ENCODE measurements around the gene TMEM163.
"Not testable (repeated sequence)": the region's sequence is repeated elsewhere in the genome, so short reads cannot be mapped to it uniquely, and the experiment has no call there.

The TMEM163 gene

DNA sequence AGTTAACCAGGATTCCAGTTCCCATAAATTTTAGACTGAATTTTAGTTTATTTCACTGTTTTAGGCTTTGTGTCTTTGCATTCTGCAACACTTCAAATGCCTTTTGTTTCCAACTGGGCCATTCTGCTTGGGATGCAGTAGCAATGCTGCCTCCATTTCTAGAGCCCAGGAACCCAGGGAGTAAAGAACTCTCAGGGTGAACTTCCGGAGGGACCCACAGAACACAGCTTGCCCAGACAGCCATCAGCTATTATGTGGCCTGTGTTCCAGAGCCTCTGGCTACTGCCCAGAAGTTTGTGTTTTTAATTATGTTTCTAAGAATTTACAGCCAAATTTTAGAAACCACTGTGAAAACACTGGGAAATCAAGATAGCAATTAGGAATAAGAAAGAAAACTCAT, 145.1 kb downstream of the TMEM163 start:
- DNase-seq: no peak

DNA sequence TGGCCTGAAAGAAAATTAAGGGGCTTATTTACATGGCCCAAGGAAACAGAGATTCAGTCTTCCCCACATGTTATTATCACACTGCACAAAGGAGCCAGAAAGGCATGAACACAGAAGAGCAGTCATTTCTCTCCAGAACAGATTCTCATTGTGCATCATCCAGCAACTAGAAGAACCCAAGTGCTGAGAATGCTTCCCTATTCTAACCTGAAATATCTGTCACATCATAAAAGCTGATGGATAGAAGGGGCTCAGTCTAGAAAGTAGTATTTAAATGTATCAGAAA, 145.8 kb downstream of the TMEM163 start:
- no peak for DNase-seq

DNA sequence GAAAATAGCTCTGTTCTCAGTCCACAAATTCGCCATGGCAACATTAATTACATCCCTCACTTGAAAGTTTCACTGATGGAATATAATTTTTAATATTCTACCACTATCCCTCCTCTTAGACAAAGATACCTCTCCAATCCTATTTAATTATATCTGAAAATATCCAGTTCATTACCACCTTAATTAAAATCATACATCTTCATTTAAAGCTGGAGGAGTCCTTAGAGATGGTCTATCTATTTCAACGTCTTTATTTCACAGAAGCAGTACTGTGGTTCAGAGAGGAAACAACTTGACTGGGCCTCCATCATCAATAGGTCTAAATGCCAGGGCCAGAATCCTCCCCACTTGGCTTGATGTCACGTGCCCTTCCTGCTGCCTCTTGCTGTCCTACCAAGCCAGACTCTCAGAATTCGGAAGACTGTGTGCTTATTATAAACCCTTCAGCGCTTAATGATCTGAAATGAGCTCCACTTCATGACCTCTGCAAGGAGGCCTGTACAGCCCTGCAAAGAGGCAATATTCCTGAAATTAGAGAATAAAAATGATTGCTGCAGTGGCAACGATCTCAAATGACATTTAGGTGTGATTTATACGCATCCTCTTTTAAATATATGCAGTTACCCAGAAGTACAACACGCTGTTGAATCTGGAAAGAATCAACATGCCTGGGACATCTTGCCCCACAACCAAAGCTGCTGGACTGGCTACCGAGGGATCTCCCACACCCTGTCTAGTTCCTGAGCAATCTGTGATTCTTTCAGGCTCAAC, 146.3 kb downstream of the TMEM163 start:
- DNase-seq: no peak

DNA sequence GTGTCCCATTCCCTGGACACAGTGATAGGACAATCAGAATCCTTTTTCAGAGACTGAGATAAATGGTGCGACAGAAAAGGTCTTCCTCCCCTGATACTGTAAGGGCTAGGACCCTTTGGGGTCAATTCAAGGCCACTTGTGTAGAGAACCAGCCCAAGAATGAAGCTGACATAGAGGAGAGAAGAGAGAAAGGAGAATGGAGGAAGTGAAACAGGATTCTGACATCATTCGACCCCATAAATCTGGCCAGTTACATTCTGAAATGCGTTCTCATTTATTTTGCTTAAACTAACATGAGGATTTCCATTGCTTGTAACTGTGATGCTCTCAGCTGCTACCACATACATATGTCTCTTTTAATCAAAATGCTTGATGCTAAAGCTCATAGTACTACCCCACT, 148.1 kb downstream of the TMEM163 start:
- no peak for DNase-seq

DNA sequence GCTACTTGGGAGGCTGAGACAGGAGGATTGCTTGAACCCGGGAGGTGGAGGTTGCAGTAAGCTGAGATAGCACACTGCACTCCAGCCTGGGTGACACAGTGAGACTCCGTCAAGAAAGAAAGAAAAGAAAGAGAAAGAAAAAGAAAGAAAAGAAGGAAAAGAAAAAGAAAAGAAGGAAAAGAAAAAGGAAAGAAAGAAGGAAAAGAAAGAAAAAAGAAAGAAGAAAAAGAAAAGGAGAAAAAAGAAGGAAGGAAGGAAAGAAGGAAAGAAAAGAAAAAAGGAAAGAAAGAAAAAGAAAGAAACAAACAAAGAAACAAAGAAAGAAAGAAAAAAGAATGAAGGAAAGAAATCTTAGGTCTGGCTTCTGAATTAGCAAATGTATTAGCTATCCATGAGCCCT, 150.4 kb downstream of the TMEM163 start:
- DNase-seq: no peak

DNA sequence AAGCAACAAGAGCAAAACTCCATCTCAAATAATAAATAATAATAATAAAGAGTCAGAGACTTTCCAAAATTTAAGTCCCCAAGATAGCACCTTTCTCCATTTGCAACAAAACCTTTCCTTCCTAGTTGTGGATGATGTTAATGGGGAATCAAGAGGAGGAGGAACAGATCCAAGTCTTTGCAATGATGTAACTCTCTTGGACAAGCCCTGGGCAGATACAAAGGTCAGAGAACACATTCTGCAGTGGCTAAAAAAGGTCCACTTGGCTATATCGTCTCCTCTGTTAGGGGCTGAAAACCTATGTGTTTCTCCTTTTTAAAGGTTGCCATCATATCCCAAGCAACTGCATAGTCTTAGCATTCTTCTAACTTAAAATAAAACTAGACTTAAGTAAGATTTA, 151.1 kb downstream of the TMEM163 start:
- DNase-seq: no peak

DNA sequence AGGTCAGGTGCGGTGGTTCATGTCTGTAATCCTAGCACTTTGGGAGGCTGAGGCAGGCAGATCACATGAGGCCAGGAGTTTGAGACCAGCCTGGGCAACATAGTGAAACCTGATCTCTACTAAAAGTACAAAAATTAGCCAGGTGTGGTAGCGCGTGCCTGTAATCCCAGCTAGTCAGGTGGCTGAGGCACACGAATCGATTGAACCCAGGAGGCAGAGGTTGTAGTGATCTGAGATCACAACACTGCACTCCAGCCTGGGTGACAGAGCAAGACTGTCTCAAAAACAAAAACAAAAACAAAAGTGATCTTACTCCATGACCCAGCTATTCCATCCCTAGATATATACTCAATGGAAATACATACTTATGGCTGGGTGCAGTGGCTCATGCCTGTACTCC, 153.8 kb downstream of the TMEM163 start:
- DNase-seq: not testable (repeated sequence)

DNA sequence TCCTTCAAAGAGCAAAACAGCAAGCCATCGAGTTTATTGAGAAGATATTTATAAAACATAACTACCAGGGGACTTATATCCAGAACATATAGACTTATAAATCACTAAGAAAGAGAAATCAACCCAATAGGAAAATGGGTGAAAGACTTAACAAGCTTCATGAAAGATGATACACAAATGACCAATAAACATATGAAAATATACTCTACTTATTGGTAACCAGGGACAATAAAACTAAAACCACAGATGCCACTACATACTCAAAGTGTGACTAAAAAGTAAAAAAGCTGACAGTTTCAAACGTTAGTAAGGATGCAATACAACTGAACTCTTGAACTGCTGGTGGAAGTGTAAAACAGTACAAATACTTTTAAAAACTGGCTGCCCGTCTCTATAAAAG, 154.3 kb downstream of the TMEM163 start:
- DNase-seq: no peak

DNA sequence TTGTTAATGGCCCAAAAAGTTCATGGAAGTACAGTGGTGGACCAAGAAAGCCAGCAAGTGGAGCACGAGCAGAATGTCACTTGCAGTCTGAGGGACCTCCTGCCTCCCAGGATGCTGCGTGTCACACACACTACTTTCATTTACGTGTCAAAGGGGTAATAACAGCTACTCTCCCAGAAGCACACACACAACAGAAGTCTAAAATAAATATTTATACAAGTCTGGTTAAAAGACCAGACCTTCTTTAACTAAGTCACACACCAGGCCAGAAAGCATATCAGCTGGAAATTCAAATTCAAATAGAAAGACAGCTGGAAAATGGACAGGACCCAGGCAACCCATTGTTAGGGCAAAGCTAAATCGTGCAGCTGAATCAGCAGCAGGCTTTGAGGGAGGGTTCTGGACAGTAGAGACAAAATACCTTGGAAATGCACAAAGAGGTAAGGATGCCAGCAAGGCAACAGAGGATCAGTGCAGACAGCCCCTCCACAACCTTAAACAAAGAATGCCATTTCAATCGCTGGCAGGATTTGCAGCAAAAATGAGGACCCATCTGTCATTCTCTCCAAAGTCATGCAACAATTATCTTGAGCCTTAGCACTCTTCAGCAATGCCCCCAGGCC, 160.5 kb downstream of the TMEM163 start:
- no peak for DNase-seq

DNA sequence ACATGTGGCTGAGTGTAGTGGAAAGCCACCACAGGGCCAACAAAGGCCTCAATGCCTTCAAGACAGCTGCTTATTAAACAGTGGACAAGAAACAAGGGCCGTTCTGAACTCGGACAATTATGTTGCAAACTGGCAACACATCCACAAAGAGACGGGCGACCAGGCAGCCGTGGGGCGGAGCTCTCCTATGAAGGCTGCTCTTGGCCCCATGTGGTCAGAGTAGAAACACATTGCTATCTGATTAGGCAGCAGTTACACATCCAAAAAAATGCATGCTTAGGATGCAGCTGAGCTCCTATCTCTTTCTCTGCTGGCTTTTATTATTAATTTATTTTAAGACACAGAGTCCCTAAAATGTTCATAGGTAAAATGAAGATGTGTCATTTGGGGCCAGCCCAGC, 163.4 kb downstream of the TMEM163 start:
- DNase-seq: no peak

DNA sequence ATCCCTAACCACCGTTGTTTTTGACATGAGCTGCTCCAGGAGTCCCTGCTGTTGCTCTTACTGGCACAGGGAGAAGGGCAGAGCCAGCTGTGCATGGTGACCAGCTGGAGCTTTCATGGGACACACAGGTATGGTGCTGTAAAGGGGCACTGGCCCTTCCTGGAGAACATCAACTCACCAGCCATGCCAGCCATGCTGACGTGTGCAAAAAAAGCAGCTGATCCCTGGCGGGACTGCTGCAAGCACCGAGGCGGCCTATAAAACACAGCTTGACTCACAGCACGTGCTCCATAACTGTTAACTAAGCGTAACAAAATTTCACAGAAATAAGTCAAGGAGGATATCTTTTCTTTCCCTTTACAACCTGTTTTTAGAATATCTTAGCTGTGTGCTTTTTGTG, 165.1 kb downstream of the TMEM163 start:
- no peak for DNase-seq

DNA sequence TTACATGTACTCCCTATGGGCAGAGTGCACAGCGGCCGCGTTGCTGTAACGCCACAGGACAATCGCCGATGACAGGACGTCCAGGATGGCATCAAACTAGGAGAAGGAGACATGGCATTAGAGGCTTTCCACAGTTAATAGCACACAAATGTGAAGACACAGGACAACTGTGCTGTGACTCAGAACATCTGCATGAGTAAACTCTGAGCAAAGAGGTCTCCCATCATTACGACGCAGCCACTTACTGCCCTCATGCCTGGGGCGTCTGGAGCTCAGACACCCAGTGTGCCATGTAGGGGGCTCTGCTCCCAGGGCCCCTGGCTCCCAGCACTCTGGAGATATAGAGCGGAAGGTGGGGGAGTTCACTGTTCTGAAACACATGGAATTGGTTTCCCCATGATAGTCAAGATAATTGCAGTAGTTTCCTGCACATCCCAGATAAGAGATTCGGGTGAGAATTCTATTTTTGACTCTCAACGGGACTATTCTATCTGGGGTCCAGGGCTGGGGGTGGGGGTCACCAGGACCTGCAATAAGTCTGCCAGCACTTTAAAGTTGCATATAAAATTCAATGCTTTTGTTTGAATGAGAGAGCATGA, 168.1 kb downstream of the TMEM163 start:
- DNase-seq: no peak

DNA sequence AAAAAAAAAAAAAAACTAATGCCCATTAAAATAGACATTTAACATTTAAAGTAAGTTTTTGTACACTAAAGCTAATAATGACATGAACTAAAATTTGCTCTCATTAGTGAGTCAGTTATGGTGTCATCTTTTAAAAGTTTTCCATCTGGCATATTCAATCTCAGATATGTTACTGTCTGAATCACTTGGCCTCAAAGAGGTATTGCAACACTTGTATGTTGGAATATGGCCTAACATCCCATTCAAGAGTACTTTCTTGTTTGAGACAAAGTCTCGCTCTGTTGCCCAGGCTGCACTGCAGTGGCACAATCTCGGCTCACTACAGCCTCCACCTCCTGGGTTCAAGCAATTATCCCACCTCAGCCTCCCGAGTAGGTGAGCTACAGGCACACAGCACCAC, 169.7 kb downstream of the TMEM163 start:
- no peak for DNase-seq

DNA sequence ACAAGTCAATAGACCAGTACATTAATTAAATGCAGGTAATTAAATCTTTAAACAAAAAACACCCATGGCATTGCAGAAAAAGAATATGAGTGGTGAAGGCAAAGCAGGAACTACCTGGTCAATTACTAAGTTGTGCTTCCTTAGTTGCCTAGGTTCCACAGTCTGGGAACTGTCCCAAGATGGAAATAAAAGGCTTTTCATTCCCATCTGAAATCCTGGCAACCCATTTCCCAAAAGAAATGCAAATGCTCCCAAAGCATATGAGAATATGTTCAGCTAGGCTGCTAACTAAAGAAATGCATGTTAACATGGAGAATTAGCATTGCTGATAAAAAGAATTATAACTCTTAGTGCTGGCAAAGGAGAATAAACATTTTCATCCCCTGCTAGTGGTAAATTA, 177.8 kb downstream of the TMEM163 start:
- no peak for DNase-seq

DNA sequence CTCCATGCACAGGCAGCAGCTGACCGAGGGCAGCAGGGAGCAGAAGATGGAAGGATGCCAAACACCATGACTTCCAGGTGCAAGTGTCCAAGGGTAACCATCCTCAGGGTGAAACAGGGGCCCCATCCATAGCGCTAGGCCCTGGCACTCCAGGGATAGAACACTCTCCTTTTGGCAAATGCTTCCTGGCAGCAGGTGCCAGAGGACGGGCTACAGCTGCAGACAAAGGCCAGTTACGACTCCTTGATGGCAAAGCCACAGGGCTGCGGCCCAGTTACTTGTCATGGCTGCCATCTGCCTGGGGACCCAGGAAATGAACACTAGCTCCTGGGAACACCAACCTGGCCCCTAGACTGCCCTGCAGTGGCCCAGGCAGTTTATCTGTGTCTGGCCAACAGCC, 178.8 kb downstream of the TMEM163 start:
- no peak for DNase-seq

DNA sequence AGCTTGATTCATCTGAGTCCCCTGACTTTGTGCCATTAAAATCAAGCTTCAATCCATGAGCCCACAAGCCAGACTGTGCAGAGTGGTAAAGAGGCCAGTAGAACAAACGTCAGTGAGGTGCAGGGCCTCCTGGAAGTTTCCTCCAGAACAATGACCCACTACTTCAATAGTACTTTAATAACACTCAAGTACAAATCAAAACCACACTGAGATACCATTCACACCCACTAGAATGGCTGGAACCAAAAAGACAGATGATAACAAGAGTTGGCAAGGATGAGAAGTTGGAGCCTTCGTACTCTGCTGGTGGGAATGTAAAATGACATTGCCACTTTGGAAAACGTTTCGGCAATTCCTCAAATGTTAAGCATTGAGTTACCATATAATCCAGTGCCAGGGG, 181.1 kb downstream of the TMEM163 start:
- DNase-seq: no peak

DNA sequence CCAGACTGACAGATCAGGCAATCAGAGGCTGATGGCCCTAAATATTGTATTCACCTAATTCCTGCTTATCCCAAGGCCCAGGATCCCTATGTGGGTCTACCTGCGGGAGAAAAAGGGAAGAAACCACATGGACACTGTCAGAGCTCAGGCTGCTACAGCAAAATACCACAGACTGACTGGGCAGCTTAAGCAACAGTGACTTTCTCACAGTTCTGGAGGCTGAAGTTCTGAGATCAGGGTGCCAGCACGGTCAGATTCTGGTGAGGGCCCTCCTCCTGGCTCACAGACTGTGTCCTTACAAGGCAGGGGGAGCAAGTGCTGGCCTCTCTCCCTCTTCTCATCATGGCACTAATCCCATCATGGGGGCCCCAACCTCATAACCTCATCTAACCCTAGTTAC, 181.7 kb downstream of the TMEM163 start:
- no peak for DNase-seq

DNA sequence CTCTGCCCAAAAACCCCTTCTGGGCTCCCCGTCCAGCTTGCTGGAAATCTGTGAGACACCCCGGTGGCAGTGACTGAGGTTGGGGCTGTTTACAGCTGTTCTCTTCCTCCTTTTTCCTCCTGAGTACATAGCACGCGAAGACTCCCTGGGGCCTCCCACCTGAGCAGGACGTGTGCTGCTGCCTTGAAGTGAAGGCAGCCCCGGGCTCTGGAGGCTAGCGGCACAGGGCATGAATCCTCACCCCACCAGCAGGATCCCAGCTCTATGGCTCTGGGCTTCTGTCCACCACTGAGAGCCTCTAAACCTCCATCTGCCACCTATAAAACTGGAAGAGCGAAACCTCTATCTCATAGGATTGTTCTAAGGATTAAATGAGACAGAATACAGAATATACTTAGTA, 182.5 kb downstream of the TMEM163 start:
- no peak for DNase-seq

DNA sequence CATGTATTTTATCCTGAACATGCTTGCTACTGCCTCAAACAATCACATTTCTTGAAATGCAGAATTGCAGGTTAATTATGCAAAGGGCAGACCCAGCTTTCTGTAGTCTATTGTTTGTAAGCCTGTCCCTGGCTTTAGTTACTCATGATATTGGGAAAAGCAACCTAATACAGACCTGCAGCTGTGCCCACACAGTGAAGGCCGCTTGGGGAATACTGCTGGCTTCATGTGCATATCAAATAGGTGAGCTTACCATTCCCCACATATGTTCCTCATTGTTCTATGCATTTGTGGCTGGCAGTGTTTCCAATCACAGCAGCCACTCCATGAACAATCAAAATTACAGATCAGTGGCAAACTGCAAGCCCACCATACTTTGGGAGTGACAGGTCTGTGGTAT, 186.3 kb downstream of the TMEM163 start:
- no peak for DNase-seq

DNA sequence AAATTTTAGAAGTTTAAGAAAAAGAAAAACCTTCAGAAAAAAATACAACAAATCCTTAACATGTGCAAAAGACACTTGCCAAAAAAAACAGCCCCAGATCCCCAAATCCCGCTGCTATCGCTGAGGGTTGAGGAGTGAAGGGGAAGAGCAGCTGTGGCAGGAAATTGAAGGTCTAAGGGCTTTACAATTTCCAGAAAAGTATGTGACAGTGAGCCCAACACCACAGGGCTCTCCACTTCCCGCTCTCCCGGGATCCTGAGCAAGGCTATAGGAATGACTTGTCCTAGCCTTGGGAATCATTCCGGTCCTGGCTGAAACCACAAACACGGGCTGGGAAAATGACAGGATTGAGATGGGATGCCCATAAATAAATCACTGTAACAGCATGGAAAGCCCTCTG, 191.4 kb downstream of the TMEM163 start:
- no peak for DNase-seq

DNA sequence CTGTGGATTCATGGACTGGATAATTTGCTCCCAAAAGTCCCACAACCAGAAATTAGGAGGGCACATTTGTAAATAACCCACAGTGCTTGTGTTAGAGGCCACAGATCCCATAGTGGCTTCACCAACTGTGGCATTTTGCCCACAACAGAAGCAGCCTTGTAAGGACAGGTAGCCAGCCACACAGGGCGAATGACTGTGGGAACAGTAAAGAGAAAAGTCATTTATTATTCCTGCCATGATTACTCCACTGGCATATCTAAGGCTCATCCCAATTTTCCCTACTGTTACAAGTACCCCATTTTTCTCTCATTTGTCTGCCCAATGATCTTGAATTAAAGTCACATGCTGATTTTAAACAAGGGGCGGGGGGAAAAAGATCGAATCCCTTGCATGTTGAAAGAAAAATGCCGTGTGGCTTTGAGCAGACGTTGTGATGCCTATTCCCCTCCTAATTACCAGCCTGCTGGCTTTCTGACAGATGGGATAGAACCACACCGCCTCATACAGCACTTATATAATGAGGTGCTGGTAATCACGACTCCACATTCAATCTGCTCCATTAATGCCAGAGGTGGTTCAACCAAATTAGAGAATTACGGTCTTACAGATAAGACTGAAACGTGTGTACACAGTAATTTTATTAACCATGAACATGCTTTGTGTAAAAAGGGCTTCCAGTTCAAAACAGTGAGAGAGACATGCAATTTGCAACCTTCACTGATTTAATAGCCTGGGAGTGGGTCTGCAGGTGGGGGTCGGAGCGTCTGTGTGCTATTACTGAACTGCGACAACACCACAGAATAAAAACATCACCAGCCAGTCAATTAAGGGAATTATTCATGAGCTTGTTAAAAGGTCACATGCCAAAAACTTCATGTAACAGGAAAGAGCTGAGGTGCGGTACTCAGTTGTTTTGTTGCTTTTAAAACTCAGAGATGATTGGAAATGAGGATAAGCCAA, 196.0 kb downstream of the TMEM163 start:
- no peak for DNase-seq

DNA sequence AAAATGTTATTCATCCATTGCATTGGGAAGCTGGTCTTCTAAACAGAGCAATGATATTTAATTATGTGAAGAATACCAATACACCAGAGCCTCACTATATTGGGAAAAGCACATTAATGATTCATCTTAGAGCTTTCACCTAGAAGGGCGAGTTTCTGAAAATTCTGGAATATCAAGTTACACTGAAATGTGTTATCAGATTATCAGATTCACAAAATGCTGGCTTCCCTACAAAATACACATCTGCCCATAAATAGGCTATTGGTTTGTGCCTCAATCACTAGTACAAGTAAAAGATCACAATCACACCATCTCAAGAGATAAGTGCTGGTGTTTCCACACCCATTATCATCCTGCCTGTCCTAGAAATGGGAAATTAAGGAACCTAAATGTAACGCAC, 200.7 kb downstream of the TMEM163 start:
- DNase-seq: no peak

DNA sequence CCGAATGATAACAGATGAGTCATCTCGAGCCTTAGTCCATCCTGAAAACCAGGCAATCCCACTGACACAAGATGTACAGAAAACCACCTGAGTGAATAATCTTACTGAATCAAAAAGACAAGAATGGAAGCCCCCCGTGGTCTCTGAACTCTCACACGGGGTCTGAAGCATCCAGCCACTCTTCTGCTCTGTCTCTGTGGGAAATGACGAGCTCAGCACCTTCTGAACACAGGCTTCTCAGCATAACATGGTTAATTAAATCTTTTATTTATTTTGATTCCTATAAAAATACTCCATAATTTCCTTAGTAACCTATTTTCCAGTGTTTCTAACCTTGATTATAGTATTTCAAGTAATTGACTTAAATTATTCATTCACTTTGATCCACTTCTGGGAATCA, 203.7 kb downstream of the TMEM163 start:
- no peak for DNase-seq

DNA sequence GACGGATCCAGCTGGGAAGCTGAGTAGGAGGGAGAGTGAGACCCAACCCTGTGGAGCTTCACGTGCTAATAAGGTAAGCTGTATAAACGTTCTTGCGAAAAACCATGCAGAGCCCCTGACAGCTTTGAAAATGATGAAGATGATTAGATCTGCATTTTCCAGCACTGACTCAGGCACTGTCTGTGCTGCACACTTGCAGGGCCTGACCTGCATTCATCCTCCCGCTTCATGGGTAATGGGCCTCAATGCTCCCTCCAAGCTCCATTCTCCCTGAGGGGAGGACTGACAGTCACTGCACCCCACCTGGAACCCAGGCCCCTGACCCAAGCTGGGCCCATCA, 205.4 kb downstream of the TMEM163 start:
- DNase-seq: no peak
